NCI-H345 treated with DMSO at 0.1 percent for 48 hours (cell line): ENCODE results near the gene RING1.

Experiments used
- DNase-seq: peaks from one replicate; lab custom pipeline; 2025; ENCODE audit not compliant: unreplicated experiment; lab: John Stamatoyannopoulos, UW

The RING1 gene

GRCh38 chr6:33208091-33208967 is at the start of gene RING1:
TSS of gene RING1 (plus strand) at chr6:33208500. CDS start at chr6:33208823, 323 bp downstream.
- DNase-seq: peak; percentile 44

DNA sequence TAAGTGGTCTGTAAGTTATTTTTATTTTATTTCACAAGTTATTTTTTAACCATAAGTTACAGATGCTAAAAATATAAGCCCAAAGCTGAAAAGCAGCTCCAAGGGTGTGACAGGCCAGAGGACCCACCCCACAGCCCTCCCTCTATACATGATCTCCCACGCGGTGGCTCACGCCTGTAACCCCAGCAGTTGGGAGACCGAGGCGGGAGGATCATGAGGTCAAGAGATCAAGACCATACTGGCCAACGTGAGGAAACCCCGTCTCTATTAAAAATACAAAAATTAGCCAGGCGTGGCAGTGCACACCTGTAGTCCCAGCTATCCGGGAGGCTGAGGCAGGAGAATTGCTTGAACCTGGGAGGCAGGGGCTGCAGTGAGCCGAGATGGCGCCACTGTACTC is 48.2 kb upstream of the RING1 start:
- no peak for DNase-seq

DNA sequence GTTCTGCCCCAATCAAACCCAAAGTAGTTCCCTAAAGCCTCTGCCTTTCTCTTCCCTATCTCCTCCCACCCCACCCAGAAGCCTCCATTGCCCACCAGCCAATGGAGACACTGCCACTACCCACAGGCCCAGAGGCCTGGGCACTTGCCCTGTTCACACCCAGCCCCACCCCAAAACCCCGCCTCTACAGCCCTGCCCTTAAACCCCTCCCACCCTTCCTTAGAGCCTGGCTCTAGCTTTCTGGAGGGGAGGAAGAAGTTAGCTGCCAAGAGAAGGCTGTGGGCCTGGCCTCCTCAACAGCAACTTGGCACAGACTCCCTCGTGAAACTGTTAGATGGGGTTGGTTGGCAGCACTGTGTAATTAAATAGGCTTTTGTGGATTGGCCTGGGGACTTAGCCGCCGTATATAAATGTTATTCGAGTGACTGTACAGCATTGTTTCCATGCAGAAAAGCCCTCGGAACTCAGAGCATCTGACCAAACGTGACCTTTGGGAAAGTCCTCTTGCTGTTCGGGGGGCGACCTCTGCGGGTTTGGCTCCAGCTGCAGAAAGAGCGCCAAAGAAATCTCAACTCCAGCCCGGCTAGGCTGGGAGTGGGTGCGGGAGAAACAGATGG is 47.5 kb upstream of the RING1 start:
- no peak for DNase-seq

GRCh38 chr6:33161354-33162331 is 46.7 kb upstream of the RING1 start:
- peak; percentile 2 for DNase-seq

DNA sequence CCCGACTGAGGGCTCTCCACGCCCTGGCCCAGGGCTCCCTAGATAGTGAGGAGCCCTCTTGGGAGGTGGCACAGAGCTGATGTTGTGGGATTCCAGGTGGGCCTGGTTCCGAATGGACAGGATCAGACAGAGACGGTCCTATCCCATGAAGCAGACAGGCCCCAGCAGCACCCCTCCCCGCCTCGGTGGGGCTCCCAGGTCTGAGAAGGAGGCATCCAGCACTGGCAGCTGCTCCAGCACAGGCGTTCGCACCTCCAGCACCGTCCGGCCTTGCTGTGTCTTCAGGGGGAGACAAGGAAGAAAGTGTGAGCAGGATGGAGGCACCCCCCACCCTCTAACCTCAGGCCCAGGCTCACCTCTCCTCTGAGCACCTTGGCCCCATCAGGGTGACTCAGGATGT is 44.8 kb upstream of the RING1 start:
- no peak for DNase-seq

GRCh38 chr6:33164176-33164575 is 44.1 kb upstream of the RING1 start:
- DNase-seq: no peak

GRCh38 chr6:33164665-33165373 is 43.5 kb upstream of the RING1 start:
- no peak for DNase-seq

- DNase-seq: no peak
Measured at GRCh38 chr6:33165581-33166258, 42.6 kb upstream of the RING1 start.

DNA sequence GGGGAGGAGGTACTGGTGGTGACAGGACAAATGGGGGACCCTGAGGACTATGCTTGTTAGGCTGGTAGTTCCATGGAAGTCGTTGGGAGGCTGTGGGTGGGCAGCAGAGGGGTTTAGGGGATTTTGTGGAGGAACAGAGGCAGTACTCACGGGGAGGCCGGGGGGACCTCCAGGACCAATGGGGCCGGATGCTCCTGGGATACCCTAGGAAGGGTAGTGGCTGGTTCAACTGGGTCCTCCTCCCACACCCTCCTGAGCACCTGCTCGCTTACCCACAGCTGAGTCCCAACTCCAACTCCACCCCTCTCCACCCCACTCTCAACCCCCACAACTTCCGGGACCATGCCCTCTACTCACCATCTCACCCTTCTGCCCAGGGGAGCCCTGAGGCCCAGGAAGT is 41.9 kb upstream of the RING1 start:
- no peak for DNase-seq

DNA sequence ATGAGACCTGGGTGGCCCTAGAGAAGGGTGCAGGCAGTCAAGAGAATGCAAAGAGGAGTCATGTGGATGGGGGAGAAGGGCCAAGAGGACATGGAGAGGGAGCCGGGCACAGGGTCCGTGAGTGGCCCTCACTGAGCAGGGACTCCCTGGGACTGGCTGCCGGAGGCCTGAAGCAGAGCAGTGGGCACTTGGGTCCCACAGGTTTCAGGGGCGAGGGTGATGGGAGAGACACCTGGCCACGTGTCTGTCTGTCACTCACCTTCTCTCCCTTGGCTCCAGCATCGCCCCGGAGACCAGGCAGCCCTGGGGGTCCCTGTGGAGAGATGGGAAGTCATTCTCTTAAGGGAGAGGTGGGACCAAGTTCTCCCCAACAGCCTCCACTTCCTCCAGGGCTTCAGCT is 41.5 kb upstream of the RING1 start:
- DNase-seq: no peak

DNA sequence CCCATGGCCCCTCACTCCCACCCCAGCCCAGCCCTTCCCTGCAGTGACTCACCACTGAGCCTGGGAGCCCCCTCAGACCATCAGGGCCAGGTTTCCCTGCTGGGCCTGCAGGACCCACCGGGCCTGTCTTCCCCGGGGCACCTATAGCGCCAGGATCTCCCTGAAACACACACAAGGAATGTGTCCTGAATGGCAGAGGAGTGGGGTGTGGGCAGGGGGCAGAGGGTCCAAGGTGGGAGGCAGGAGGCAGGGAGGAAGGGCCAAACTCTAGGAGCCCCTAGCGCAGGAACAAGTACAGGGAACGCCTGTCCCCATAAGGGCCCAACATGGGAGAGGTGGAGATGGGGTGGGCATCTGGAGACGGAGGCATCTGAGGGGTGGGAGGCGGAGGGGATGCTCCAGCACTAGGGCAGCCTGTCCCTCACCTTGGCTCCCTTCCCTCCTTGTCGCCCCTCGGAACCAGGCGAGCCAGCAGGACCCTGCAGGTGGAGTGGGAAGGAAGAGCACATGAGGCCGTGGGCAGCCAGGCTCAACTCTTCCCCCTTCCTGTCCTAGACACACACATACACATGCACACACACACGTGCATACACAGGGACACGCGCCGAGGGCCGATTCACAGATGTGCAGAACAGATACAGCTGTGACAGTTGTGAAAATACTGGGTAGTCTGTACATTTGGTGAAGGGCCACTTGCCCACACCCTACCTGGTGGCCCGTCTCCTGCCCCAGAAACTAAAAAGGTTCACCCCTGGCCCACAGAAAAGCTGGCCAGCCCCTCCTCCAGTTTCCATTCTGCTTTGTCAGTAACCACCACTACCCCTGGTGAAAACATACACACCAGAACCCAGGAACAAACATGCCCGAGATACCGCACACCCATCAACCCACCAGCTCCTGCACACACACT is 40.7 kb upstream of the RING1 start:
- no peak for DNase-seq

DNA sequence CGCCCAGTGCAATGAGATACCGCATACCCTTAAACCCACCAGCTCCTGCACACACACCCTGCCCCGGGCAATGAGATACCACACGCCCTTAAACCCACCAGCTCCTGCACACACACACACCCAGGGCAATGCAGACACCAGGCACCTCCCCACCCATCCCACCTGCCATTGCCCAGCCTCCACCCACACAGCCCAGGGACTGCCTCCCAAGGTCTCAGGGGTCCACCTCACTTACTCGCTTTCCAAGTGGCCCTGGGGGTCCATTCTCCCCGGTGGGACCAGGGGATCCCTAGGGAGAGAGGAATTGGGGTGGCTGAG is 40.1 kb upstream of the RING1 start:
- no peak for DNase-seq

- no peak for DNase-seq
Measured at GRCh38 chr6:33168639-33169038, 39.7 kb upstream of the RING1 start.

GRCh38 chr6:33169291-33170175 is 38.8 kb upstream of the RING1 start:
- no peak for DNase-seq

DNA sequence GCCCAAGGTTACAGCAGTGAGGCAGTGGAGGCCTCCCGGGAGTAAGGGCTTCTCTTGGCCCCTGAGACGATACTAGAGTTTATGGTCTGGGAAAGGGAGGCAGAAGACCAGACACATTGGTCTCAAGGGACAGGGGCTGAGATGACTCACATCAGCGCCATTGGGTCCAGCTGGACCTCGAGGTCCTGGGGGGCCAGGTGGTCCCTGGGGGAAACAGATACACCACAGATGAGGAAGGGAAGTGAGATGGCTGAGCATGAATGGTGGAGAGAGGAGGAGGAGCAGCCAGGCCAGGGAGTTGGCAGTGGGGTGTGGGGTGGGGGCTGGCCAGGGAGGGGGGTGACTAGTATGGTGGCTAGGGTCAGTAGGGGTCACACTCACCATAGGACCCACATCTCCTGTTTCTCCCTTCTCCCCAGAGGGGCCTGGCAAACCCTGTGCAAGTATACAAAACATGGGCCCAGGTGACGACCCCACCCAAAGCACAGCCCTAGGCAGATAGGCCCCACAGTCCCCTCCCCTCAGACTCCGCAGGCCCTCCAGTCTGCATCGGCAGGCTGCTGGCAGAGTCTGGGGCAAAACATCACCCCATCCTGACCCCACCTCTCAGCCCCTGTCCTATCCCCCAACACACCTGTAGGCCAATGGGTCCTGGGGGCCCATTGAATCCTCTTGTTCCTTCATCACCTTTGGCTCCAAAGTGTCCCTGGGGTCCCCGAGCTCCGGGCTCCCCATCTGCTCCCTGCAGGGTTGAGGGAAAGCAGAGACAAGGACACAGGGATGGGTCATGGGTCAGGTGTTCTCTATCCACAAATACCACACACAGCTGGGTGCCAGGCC is 37.9 kb upstream of the RING1 start:
- no peak for DNase-seq

- DNase-seq: no peak
Measured at GRCh38 chr6:33171016-33171879, 37.1 kb upstream of the RING1 start.
